ENCODE data around the gene CTNNAL1. TPM values are rescaled to one million over a fixed set of nuclear protein-coding genes. Genes with fewer than 3 reads are reported as not detected.

The CTNNAL1 gene
- total RNA-seq, 2 donors from 2014 or later, result 98.9 to 120 TPM

DNA sequence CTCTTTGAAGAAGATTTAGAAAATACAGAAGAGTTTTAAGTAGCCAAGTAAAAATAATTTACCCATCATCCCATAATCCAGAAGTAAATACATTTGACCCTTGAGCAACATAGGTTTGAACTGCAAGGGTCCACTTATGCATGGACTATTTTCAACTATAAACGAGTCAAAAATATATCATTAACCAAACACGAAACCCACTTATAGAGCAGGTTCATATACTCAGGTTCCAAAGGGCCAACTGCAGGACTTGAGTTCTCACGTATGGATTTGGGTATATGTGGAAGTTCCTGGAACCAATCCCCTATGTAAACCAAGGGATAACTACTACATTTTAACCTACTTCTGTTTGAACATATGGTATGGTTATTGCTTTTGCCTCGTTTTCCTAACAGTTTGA lies 73.3 kb downstream of the CTNNAL1 start:
- Histone ChIP-seq H3K27me3 (no peaks in the 10 kb centered on the region), H3K4me1 (peaks cover 0 to 2% of the 10 kb centered on the region in 2 donors), H3K27ac (no peak overlapping the region), H3K4me3 (no peak overlapping the region), H3K9me3 (no peaks in the 10 kb centered on the region), H3K36me3 (peaks cover 30% of the 10 kb centered on the region)
- TF ChIP-seq, protein P1, sequence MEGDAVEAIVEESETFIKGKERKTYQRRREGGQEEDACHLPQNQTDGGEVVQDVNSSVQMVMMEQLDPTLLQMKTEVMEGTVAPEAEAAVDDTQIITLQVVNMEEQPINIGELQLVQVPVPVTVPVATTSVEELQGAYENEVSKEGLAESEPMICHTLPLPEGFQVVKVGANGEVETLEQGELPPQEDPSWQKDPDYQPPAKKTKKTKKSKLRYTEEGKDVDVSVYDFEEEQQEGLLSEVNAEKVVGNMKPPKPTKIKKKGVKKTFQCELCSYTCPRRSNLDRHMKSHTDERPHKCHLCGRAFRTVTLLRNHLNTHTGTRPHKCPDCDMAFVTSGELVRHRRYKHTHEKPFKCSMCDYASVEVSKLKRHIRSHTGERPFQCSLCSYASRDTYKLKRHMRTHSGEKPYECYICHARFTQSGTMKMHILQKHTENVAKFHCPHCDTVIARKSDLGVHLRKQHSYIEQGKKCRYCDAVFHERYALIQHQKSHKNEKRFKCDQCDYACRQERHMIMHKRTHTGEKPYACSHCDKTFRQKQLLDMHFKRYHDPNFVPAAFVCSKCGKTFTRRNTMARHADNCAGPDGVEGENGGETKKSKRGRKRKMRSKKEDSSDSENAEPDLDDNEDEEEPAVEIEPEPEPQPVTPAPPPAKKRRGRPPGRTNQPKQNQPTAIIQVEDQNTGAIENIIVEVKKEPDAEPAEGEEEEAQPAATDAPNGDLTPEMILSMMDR (IDR thresholded peaks at IDR 0.05), result no peak
- DNase-seq (ENCODE audit: low spot score), result no peak

DNA sequence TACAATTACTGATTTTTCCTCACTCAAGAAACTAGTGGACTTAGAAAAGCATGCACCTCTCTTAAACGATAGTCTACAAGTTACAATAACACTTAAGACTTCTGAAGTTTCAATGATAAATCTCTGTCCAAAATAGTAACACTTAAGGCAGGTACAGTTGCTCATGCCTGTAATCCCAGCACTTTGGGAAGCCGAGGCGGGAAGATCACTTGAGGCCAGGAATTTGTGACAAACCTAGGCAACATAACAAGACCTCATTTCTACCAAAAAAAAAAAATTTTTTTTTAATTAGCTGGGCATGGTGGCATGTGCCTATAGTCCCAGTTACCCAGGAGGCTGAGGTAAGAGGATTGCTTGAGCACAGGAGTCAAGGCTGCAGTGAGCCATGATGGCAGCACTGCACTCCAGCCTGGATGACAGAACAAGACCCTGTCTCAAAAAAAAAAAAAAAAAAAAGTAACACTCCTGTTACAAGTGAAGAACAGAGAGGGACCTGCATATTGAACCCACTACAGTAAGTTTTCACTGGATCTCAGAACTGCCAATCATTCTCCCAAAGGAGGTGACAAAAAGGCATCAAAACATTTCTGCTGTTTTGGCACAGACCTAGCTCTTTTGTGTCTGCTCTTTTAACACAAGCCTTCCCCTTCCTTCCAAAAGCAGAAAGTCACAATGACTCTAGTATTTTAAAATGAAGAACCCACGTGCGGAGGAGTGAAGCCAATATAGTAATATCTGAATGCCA lies 75.6 kb downstream of the CTNNAL1 start:
- H3K4me1 ChIP-seq, result peaks cover 0 to 12% of the 10 kb centered on the region in 2 donors
- H3K4me3 ChIP-seq, result no peak overlapping the region
- peaks cover 21% of the 10 kb centered on the region for H3K36me3 ChIP-seq
- TF ChIP-seq, protein P1 (IDR thresholded peaks at IDR 0.05), result no peak
- no peaks in the 10 kb centered on the region for H3K9me3 ChIP-seq
- no peak overlapping the region for H3K27ac ChIP-seq
- DNase-seq (ENCODE audit: low spot score), result no peak
- H3K27me3 ChIP-seq, result no peaks in the 10 kb centered on the region

DNA sequence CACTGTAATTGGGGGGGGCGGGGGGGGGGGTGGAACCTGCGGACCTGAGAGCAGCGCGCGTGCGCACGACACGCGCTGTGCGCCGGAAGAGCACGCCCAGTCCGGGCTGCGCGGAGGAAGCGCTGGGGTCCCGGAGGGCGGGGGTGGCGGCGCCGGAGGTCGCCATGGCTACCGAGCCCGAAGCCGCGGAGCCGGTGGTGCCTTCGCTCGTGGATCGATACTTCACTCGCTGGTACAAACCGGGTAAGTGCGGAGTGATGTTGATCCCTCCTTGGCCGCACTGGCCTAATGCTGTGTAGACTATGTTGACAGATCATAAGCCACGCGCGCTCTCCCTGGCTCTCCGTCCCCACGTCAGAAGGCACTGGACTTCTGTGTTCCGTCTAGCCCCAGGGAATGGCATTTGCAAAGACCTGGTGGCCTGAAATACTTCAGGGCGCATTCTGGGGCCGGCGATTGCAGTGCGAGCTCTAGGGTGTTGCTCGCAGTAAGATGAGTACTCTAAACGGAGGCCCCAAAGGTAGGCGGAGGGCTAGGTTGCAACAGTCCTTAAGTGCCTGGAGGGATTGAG lies 78.9 kb downstream of the CTNNAL1 start, which contains the start of gene ABITRAM:
TSS of gene ABITRAM (plus strand) at position 78 of the 571 bp plus-strand sequence. CDS start at position 165, 87 bp downstream.
- H3K36me3 ChIP-seq, result peaks cover 6% of the 10 kb centered on the region
- H3K4me3 ChIP-seq, result peak within 1 kb of the TSS; percentile 78 to 79
- peak; percentile 78 for DNase-seq (ENCODE audit: low spot score)
- peak within 1 kb of the TSS; percentile 87 to 91 for H3K27ac ChIP-seq
- H3K9me3 ChIP-seq, result no peaks in the 10 kb centered on the region
- H3K4me1 ChIP-seq, result peaks cover 0 to 19% of the 10 kb centered on the region in 2 donors
- no peaks in the 10 kb centered on the region for H3K27me3 ChIP-seq
- TF ChIP-seq, protein P1 (IDR thresholded peaks at IDR 0.05), result no peak

DNA sequence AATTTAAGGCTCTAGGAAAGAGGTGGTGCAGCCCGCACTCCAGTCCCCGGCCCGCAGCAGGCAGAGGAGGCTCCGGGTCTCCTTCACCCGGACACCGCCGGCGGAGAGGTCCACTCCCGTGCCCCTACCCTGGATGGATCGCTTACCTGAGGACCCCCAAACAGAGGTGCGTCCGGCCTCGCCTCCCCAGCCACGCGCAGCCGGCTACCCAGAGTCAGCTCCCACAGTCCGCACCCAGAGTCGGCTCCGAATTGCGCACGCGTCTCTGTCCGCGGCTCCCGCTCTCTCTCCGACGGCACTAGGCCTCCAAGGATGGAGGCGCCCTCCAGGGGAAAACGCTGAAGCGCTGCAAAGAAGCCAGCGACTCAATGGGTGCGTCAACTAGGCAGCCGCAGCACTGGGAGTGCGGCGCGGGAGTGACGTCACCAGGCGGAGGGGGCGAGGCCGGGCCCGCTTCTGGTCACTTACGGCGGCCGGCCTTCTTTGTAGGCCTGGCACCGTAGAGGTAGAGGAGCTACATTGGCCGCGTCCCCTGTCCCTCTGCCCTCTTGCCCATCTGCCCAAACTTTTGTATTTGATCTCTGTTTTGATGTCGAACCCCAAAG lies 79.5 kb downstream of the CTNNAL1 start, which contains the start of gene ELP1:
TSS of gene ELP1 (minus strand) at position 407 of the 605 bp plus-strand sequence. CDS start 2,978 bp downstream, outside the sequence.
- Histone ChIP-seq H3K9me3 (no peaks in the 10 kb centered on the region), H3K27ac (peak within 1 kb of the TSS; percentile 87 to 91), H3K4me3 (peak within 1 kb of the TSS; percentile 78 to 79), H3K36me3 (peaks cover 8% of the 10 kb centered on the region), H3K27me3 (no peaks in the 10 kb centered on the region), H3K4me1 (peaks cover 0 to 19% of the 10 kb centered on the region in 2 donors)
- TF ChIP-seq, protein P1 (IDR thresholded peaks at IDR 0.05), result peak in 1 of 2 donors; percentile 45
- peak; percentile 93 for DNase-seq (ENCODE audit: low spot score)

DNA sequence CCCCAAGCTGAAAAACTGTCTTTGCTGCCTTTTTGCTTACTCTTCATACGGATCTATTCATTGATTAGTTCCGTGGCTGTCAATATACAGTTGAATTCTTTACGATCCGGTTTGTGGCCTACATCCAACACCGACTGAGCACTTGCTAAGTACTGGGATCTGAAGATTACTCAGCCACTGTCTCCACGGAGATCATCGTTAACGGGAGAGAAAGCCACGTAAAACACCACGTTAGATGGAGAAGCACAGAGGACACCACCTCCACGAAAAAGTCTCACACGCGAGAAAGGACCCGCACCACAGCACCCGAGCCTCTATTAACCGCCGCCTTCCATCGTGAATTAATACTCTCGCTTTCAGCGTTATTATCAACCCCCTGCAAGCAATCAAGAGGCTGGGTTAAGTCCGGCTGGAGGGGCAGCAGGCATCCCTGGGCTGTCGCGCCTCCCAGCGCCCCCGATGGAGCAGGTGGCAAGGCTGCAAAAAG lies 80.0 kb downstream of the CTNNAL1 start:
- DNase-seq (ENCODE audit: low spot score), result no peak
- Histone ChIP-seq H3K9me3 (no peaks in the 10 kb centered on the region), H3K27me3 (no peaks in the 10 kb centered on the region), H3K36me3 (peaks cover 11% of the 10 kb centered on the region), H3K4me1 (peaks cover 0 to 19% of the 10 kb centered on the region in 2 donors), H3K4me3 (peak overlapping the region; percentile 78 to 79), H3K27ac (peak overlapping the region; percentile 87 to 91)
- TF ChIP-seq, protein P1 (IDR thresholded peaks at IDR 0.05), result no peak
